Epithelial cell of proximal tubule (primary cell): ENCODE data around the gene KRT16. TPM values are rescaled to one million over a fixed set of nuclear protein-coding genes. Genes with fewer than 3 reads are reported as not detected.
"Not testable (repeated sequence)": the region's sequence is repeated elsewhere in the genome, so short reads cannot be mapped to it uniquely, and the experiment has no call there.

Experiments
- DNase-seq: peaks from one replicate; pipeline ENCODE4 v3.0.0-alpha.2; 2011; ENCODE audit warnings: low read depth
- H3K4me3 ChIP-seq: 2 replicates; pipeline ENCODE4 v1.5.1; 2011; ENCODE audit warnings: low read depth, mild to moderate bottlenecking, low read length
- CTCF ChIP-seq: conservative IDR thresholded peaks from 2 replicates; pipeline ENCODE4 v1.5.1; 2012; ENCODE audit warnings: low read depth, mild to moderate bottlenecking, low read length
- total RNA-seq: library from RNA; depleted of rRNA; stranded (reverse); fragments of >200 nt; gene quantifications from 2 replicates; pipeline ENCODE4 v1.2.3, GENCODE V29; 2015

The KRT16 gene
- total RNA-seq, 1 donor from 2014 or later: 4.3 TPM

- H3K4me3 ChIP-seq: no peak overlapping the region
- DNase-seq: no peak
- no peak for TF ChIP-seq CTCF
Observed at GRCh38 chr17:41629826-41630670, 17.5 kb upstream of the KRT16 start.

GRCh38 chr17:41629316-41629715, 16.7 kb upstream of the KRT16 start:
- DNase-seq: no peak
- TF ChIP-seq CTCF: no peak
- H3K4me3 ChIP-seq: no peak overlapping the region

GRCh38 chr17:41628621-41629255, 16.2 kb upstream of the KRT16 start:
- not testable (repeated sequence) for DNase-seq, H3K4me3 ChIP-seq

GRCh38 chr17:41628073-41628370, 15.5 kb upstream of the KRT16 start:
- not testable (repeated sequence) for DNase-seq, H3K4me3 ChIP-seq

- no peak for DNase-seq
- no peak for TF ChIP-seq CTCF
- H3K4me3 ChIP-seq: no peak overlapping the region
Observed at GRCh38 chr17:41627316-41628072, 14.9 kb upstream of the KRT16 start.

GRCh38 chr17:41626914-41627295, 14.3 kb upstream of the KRT16 start:
- not testable (repeated sequence) for DNase-seq, H3K4me3 ChIP-seq

- DNase-seq, H3K4me3 ChIP-seq: not testable (repeated sequence)
Observed at GRCh38 chr17:41626028-41626913, 13.7 kb upstream of the KRT16 start.

- no peak for DNase-seq
- no peak overlapping the region for H3K4me3 ChIP-seq
- no peak for TF ChIP-seq CTCF
Observed at GRCh38 chr17:41625602-41626001, 13.0 kb upstream of the KRT16 start.
